Activated CD8-positive, alpha-beta T cell treated with anti-CD3 and anti-CD28 coated beads for 36 hours (primary cell): ENCODE measurements around the gene VAMP5. TPM values are rescaled to one million over a fixed set of nuclear protein-coding genes. Genes with fewer than 3 reads are reported as not detected.

ENCODE experiments used
- ATAC-seq: fragments of 200-7000 bp; cut with Tn5 transposase; one replicate; pipeline ENCODE4 v1.10.0; 2021; ENCODE audit warnings: mild to moderate bottlenecking, moderate library complexity
- CTCF ChIA-PET: fragments of 350-600 bp; sonication (Branson Sonifier 250); formaldehyde crosslinking; loops from one replicate; lab custom pipeline; 2021; ENCODE audit warnings: antibody characterized with exemption; lab: Charles Lee
- POLR2A ChIA-PET: fragments of 350-600 bp; sonication (Branson Sonifier 250); formaldehyde crosslinking; loops from one replicate; lab custom pipeline; 2021; ENCODE audit warnings: antibody characterized with exemption; lab: Charles Lee
- DNase-seq: peaks from one replicate; pipeline ENCODE4 v3.0.0-alpha.2; 2020
- H3K27ac Mint-ChIP-seq: one replicate; pipeline ENCODE4 v1.8.0; 2021; ENCODE audit warnings: mild to moderate bottlenecking, mixed read lengths
- H3K27me3 Mint-ChIP-seq: one replicate; pipeline ENCODE4 v1.8.0; 2021; ENCODE audit warnings: mixed read lengths
- H3K36me3 Mint-ChIP-seq: one replicate; pipeline ENCODE4 v1.8.0; 2021; ENCODE audit warnings: low read depth, mixed read lengths
- H3K4me1 Mint-ChIP-seq: one replicate; pipeline ENCODE4 v1.8.0; 2021; ENCODE audit warnings: low read depth, mixed read lengths
- H3K4me3 Mint-ChIP-seq: one replicate; pipeline ENCODE4 v1.8.0; 2021; ENCODE audit warnings: mild to moderate bottlenecking, moderate library complexity, mixed read lengths
- H3K9me3 Mint-ChIP-seq: one replicate; pipeline ENCODE4 v1.8.0; 2021; ENCODE audit warnings: mixed read lengths
- intact Hi-C: fragments of 100-400 bp; cut with micrococcal nuclease; formaldehyde crosslinking; loops from one replicate; pipeline ENCODE4 v1.10.0; 2022
- total RNA-seq, 2 experiments: library from RNA; stranded (reverse); gene quantifications; one replicate each; pipeline ENCODE4 v1.2.3, GENCODE V29; 2021
- TF ChIP-seq, protein P1 (sequence below): fragments of 200-600 bp; IDR thresholded peaks from one replicate; pipeline ENCODE4 v1.8.0; 2022; ENCODE audit warnings: antibody characterized with exemption, mild to moderate bottlenecking

The VAMP5 gene
- total RNA-seq, 2 experiments from 2014 or later = 28.0 to 29.4 TPM

DNA sequence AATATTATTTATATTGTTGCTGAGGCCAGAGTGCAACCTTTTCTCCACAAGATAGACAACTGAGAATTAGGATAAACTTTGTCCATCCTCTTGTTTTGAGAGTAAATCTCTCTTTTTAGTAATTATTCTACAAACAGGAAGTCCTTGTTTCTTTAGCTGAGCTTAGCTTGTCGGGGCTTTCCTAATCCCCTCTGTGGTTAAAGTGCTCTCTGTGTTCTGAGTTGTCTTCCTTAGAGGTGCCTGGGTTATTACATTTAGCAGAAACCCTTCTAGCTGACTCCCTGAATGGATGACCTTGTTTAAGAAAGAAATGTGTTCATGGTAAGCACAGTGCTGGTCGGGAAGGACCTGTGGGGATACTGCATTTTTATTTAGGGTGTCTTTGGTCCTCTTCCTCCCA, 44.4 kb downstream of the VAMP5 start:
- Mint-ChIP-seq H3K27ac (peak overlapping the region; percentile 81), H3K27me3 (no peaks in the 10 kb centered on the region), H3K9me3 (no peaks in the 10 kb centered on the region), H3K4me3 (no peak overlapping the region), H3K4me1 (peaks cover 17% of the 10 kb centered on the region), H3K36me3 (peaks cover 56% of the 10 kb centered on the region)
- ATAC-seq (peak; percentile 94), DNase-seq (peak; percentile 28)
- POLR2A ChIA-PET = interaction anchor here (0.6 to 1.1 kb wide), 2 partner anchors 32 to 63 kb away, joined by 3 to 4 read pairs; no protein-coding TSS in a partner anchor
- TF ChIP-seq, protein P1, sequence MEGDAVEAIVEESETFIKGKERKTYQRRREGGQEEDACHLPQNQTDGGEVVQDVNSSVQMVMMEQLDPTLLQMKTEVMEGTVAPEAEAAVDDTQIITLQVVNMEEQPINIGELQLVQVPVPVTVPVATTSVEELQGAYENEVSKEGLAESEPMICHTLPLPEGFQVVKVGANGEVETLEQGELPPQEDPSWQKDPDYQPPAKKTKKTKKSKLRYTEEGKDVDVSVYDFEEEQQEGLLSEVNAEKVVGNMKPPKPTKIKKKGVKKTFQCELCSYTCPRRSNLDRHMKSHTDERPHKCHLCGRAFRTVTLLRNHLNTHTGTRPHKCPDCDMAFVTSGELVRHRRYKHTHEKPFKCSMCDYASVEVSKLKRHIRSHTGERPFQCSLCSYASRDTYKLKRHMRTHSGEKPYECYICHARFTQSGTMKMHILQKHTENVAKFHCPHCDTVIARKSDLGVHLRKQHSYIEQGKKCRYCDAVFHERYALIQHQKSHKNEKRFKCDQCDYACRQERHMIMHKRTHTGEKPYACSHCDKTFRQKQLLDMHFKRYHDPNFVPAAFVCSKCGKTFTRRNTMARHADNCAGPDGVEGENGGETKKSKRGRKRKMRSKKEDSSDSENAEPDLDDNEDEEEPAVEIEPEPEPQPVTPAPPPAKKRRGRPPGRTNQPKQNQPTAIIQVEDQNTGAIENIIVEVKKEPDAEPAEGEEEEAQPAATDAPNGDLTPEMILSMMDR = no peak
- CTCF ChIA-PET = interaction anchor here (0.9 to 4.3 kb wide), 4 partner anchors 9 to 79 kb away, joined by 3 to 31 read pairs (median 3); partner anchors contain the start of gene VAMP8
- intact Hi-C loops = no loop called here

DNA sequence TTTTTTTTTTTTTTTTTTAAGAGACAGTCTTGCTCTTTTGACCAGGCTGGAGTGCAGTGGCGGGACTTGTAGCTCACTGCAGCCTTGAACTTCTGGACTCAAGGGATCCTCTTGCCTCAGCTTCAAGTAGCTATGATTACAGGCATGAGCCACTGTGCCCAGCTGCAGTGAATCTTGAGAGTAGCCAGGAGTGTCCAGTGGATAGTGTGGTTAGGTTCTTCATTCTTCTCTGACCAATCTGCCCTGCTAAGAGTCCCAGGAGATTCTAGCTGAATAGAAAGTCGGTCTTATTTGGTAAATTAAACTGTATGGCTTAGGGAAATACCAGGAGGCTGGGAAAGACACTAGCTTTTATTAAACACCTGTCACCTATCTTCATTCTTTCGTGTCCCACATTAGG, 47.1 kb downstream of the VAMP5 start:
- Mint-ChIP-seq H3K27me3 (no peaks in the 10 kb centered on the region), H3K4me1 (peaks cover 22% of the 10 kb centered on the region), H3K4me3 (no peak overlapping the region), H3K27ac (no peak overlapping the region), H3K9me3 (no peaks in the 10 kb centered on the region), H3K36me3 (peaks cover 50% of the 10 kb centered on the region)
- TF ChIP-seq, protein P1 = no peak
- ChIA-PET POLR2A (interaction anchor here (0.5 to 2.1 kb wide), 2 partner anchors 14 to 84 kb away, joined by 3 to 9 read pairs; no protein-coding TSS in a partner anchor), CTCF (interaction anchor here (0.9 to 1.5 kb wide), 3 partner anchors 9 to 121 kb away, joined by 3 to 5 read pairs (median 4); no protein-coding TSS in a partner anchor)
- no peak for DNase-seq
- intact Hi-C loops = no loop called here
- no peak for ATAC-seq

DNA sequence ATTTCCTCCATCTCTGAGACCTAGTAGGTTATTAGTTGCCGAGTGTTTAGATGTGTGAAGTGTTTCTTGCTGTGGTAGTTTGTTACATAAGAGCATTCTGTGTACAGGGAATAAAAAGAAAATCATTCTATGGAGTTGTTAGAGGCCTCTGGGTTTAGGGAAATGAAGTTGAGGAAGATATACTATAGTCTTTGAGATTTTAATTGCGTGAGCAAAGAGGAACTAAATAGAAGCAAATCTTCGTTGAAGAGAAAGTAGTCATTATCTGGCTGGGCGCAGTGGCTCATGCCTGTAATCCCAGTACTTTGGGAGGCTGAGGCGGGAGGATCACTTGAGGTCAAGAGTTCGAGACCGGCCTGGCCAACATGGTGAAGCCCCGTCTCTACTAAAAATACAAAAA, 50.8 kb downstream of the VAMP5 start:
- ChIA-PET POLR2A (interaction anchor here (0.8 kb wide), 1 partner anchor 12 kb away, joined by 3 read pairs; no protein-coding TSS in a partner anchor), CTCF (interaction anchor here (1.0 to 3.8 kb wide), 4 partner anchors 13 to 74 kb away, joined by 3 to 74 read pairs (median 50); no protein-coding TSS in a partner anchor)
- no peak for ATAC-seq
- intact Hi-C loops = no loop called here
- TF ChIP-seq, protein P1 = no peak
- Mint-ChIP-seq H3K4me1 (peaks cover 11% of the 10 kb centered on the region), H3K27ac (peak overlapping the region; percentile 59), H3K36me3 (peaks cover 59% of the 10 kb centered on the region), H3K4me3 (no peak overlapping the region), H3K9me3 (no peaks in the 10 kb centered on the region), H3K27me3 (no peaks in the 10 kb centered on the region)
- DNase-seq = no peak

DNA sequence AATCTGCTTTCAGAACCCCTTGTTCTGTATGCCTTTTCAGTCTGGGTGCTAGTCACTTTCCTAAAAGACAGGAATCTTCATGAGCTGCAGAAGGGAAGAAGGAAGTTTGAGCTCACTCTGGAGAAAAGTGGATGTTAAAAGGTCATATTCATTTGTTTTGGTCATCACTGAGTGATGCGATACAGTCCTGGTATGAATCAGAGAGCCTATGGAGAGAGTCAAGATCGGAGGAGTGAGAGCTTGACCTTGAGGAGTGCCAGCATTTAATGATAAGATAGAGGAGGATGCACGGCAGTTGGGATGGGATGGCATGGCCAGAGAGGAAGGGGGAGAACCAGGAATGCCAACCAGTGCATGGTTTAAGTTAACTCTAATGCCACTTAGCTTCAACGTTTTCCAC, 51.4 kb downstream of the VAMP5 start:
- POLR2A ChIA-PET = interaction anchor here (0.7 to 1.1 kb wide), 2 partner anchors 11 to 160 kb away, joined by 4 read pairs; no protein-coding TSS in a partner anchor
- no peak for DNase-seq

DNA sequence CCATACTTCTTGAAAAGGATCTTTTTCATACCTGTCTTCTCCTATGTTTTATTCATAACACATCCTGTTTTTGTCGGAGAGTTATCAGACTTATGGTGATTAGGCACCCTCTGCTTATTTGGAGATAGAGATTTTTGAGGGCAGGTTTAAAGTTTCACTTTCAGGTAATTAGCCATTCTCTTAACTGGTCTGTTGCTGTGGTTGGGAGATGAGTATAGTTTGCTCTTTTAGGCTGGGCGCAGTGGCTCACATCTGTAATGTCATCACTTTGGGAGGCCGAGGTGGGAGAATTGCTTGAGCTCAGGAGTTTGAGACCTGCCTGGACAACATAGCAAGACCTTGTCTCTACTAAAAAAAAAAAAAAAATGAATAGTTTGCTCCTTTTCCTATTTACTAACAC, 58.5 kb downstream of the VAMP5 start:
- TF ChIP-seq, protein P1 = no peak
- H3K4me1 Mint-ChIP-seq = peaks cover 12% of the 10 kb centered on the region
- peaks cover 59% of the 10 kb centered on the region for H3K36me3 Mint-ChIP-seq
- no peak overlapping the region for H3K4me3 Mint-ChIP-seq
- H3K9me3 Mint-ChIP-seq = no peaks in the 10 kb centered on the region
- peak overlapping the region; percentile 70 for H3K27ac Mint-ChIP-seq
- POLR2A ChIA-PET = no interaction called here
- ATAC-seq (peak; percentile 72), DNase-seq (peak; percentile 27)
- CTCF ChIA-PET = no interaction called here
- no peaks in the 10 kb centered on the region for H3K27me3 Mint-ChIP-seq
- intact Hi-C loops = no loop called here

More for the DNA sequence above, 51.4 kb downstream of the VAMP5 start:
- Mint-ChIP-seq H3K4me3 (no peak overlapping the region), H3K27me3 (no peaks in the 10 kb centered on the region), H3K9me3 (no peaks in the 10 kb centered on the region), H3K4me1 (peaks cover 11% of the 10 kb centered on the region), H3K36me3 (peaks cover 57% of the 10 kb centered on the region), H3K27ac (no peak overlapping the region)
- TF ChIP-seq, protein P1 = no peak
- intact Hi-C loops = no loop called here
- CTCF ChIA-PET = interaction anchor here (1.1 to 3.8 kb wide), 7 partner anchors 10 to 216 kb away, joined by 3 to 74 read pairs (median 39); partner anchors contain the start of gene SH2D6
- ATAC-seq = no peak
